Caco-2 (cell line): ENCODE data around the gene NAA80. TPM values are rescaled to one million over a fixed set of nuclear protein-coding genes. Genes with fewer than 3 reads are reported as not detected.

Experiments used
- Bru-seq: library from RNA; stranded (reverse); fragments of 400-500 nt; gene quantifications from one replicate; lab custom pipeline; 2021; lab: Mats Ljungman, UMichigan
- BruChase-seq, 2 experiments: library from RNA; stranded (reverse); fragments of 400-500 nt; gene quantifications; one replicate each; lab custom pipeline; 2021; lab: Mats Ljungman, UMichigan
- BruUV-seq: library from RNA; stranded (reverse); fragments of 400-500 nt; replicated peaks from 2 replicates; lab custom pipeline; 2021; lab: Mats Ljungman, UMichigan
- CTCF ChIA-PET: fragments of 300-600 bp; sonication (Branson Sonifier 250); formaldehyde crosslinking; loops from one replicate; lab custom pipeline; 2022; ENCODE audit warnings: antibody characterized with exemption; lab: Charles Lee
- POLR2A ChIA-PET: fragments of 300-600 bp; sonication (Branson Sonifier 250); formaldehyde crosslinking; loops from one replicate; lab custom pipeline; 2022; ENCODE audit warnings: antibody characterized with exemption; lab: Charles Lee
- DNase-seq, 2 experiments: peaks; one replicate each; pipeline versions ENCODE4 v3.0.0 to v3.0.0-alpha.2; 2020 to 2022
- H3K27me3 ChIP-seq: replicated peaks from 2 replicates; pipeline ENCODE4 v1.6.0; 2011; ENCODE audit warnings: low read length; ENCODE audit not compliant: control insufficient read depth, insufficient read depth
- H3K36me3 ChIP-seq: 2 replicates; pipeline ENCODE4 v1.5.1; 2011; ENCODE audit warnings: low read length; ENCODE audit not compliant: control insufficient read depth, insufficient read depth
- H3K4me1 ChIP-seq: fragments of 250-450 bp; sonication (Bioruptor Pico); 2 replicates; pipeline ENCODE4 v1.5.1; 2020; ENCODE audit warnings: mild to moderate bottlenecking
- H3K4me3 ChIP-seq: 2 replicates; pipeline ENCODE4 v1.5.1; 2011; ENCODE audit warnings: low read depth, mild to moderate bottlenecking, control low read depth, low read length
- H3K9me3 ChIP-seq: fragments of 250-450 bp; sonication (Bioruptor Pico); 2 replicates; pipeline ENCODE4 v1.5.1; 2020; ENCODE audit warnings: mild to moderate bottlenecking, moderate library complexity
- H3K27ac Mint-ChIP-seq: one replicate; pipeline ENCODE4 v1.8.0; 2022; ENCODE audit warnings: mixed read lengths; ENCODE audit not compliant: unreplicated experiment
- H3K27me3 Mint-ChIP-seq: one replicate; pipeline ENCODE4 v1.8.0; 2022; ENCODE audit warnings: mixed read lengths; ENCODE audit not compliant: insufficient read depth, unreplicated experiment
- H3K36me3 Mint-ChIP-seq: one replicate; pipeline ENCODE4 v1.8.0; 2022; ENCODE audit warnings: mild to moderate bottlenecking, mixed read lengths; ENCODE audit not compliant: insufficient read depth, unreplicated experiment
- H3K4me1 Mint-ChIP-seq: one replicate; pipeline ENCODE4 v1.8.0; 2022; ENCODE audit warnings: low read depth, mixed read lengths; ENCODE audit not compliant: unreplicated experiment
- H3K4me3 Mint-ChIP-seq: one replicate; pipeline ENCODE4 v1.8.0; 2022; ENCODE audit warnings: mild to moderate bottlenecking, moderate library complexity, mixed read lengths; ENCODE audit not compliant: unreplicated experiment
- H3K9me3 Mint-ChIP-seq: one replicate; pipeline ENCODE4 v1.8.0; 2022; ENCODE audit warnings: mixed read lengths; ENCODE audit not compliant: unreplicated experiment
- CTCF ChIP-seq, 2 experiments: fragments of 200-600 bp in 1 of 2; IDR thresholded peaks; 1 replicate in 1 of 2; 2 replicates in 1 of 2; pipeline versions ENCODE4 v1.5.1 to v1.8.0; 2011 to 2022; ENCODE audit warnings: antibody characterized with exemption in 1 of 2, control low read depth in 1 of 2, inconsistent platforms in 1 of 2, low read depth in 1 of 2, low read length in 1 of 2, mild to moderate bottlenecking in 1 of 2, moderate library complexity in 1 of 2; ENCODE audit not compliant: insufficient read depth in 1 of 2, severe bottlenecking in 1 of 2, unreplicated experiment in 1 of 2
- intact Hi-C: fragments of 100-400 bp; cut with micrococcal nuclease; formaldehyde crosslinking; loops from one replicate; pipeline ENCODE4 v1.10.0; 2022; ENCODE audit not compliant: unreplicated experiment
- long read RNA-seq: library from polyadenylated mRNA; stranded (forward); transcript quantifications from one replicate; pipeline ENCODE4 v2.0.0, GENCODE V29; 2022
- total RNA-seq: library from RNA; stranded (reverse); gene quantifications from 2 replicates; pipeline ENCODE4 v1.2.3, GENCODE V29; 2022

NAA80 gene
- total RNA-seq (6.7 and 8.2 TPM in 2 replicates), Bru-seq, nascent RNA (percentile 47 among the genes with signal in this experiment), BruChase-seq, experiment 1, labeled RNA remaining after a 2-hour chase (percentile 52 among the genes with signal in this experiment), BruChase-seq, experiment 2, labeled RNA remaining after a 6-hour chase (percentile 46 among the genes with signal in this experiment)
- long read RNA-seq, partial matches to known transcripts: 0 of 3 reads
- long read RNA-seq, other reads (novel, unspliced or antisense): 1 of 3 reads

GRCh38 chr3:50298836-50299637 is at the start of gene NAA80, which contains the start of gene HYAL3:
NAA80 (minus strand) TSS chr3:50299405; CDS start chr3:50297463, 1,942 bp downstream.
HYAL3 (minus strand) TSS chr3:50299405; CDS start chr3:50295602, 3,803 bp downstream.
- peaks cover 20% of the 10 kb centered on the region for H3K4me1 ChIP-seq
- no peaks in the 10 kb centered on the region; the same call in 1 of the 2 replicates for H3K36me3 ChIP-seq
- no TSS peak for BruUV-seq
- no peaks in the 10 kb centered on the region for H3K9me3 Mint-ChIP-seq
- TF ChIP-seq CTCF (IDR thresholded peaks at IDR 0.05; ENCODE audit: insufficient read depth in 1 of 2, low read depth in 1 of 2, low read length in 1 of 2, severe bottlenecking in 1 of 2, unreplicated experiment in 1 of 2): peak; percentile 15 to 26
- H3K9me3 ChIP-seq: no peaks in the 10 kb centered on the region
- peak within 1 kb of the TSS; percentile 97 for H3K4me3 Mint-ChIP-seq
- ChIA-PET POLR2A (interaction anchor here (0.6 to 1.4 kb wide), 8 partner anchors 11 to 1281 kb away, joined by 3 to 17 read pairs (median 6); partner anchors contain the start of genes DALRD3 and GNAI2), CTCF (interaction anchor here (0.7 to 1.3 kb wide), 10 partner anchors 17 to 1200 kb away, joined by 3 to 8 read pairs (median 4); partner anchors contain the start of gene LSMEM2)
- no peaks in the 10 kb centered on the region for H3K27me3 ChIP-seq
- H3K27me3 Mint-ChIP-seq: no peaks in the 10 kb centered on the region
- intact Hi-C loops: loop anchor here (1.0 to 2.0 kb wide), 4 partner anchors 18 to 62 kb away; partner anchors contain the start of gene GNAI2
- DNase-seq: peak; percentile 99
- peaks cover 11% of the 10 kb centered on the region for H3K4me1 Mint-ChIP-seq
- H3K36me3 Mint-ChIP-seq: peaks cover 11% of the 10 kb centered on the region
- peak within 1 kb of the TSS; percentile 47 for H3K4me3 ChIP-seq
- peak within 1 kb of the TSS; percentile 95 for H3K27ac Mint-ChIP-seq

- no peaks in the 10 kb centered on the region for H3K27me3 ChIP-seq
- Mint-ChIP-seq H3K4me1 (peaks cover 13% of the 10 kb centered on the region), H3K4me3 (no peak overlapping the region), H3K36me3 (peaks cover 16% of the 10 kb centered on the region), H3K9me3 (no peaks in the 10 kb centered on the region), H3K27ac (no peak overlapping the region), H3K27me3 (no peaks in the 10 kb centered on the region)
- intact Hi-C loops: loop anchor here (1.0 to 2.0 kb wide), 3 partner anchors 18 to 203 kb away; no protein-coding TSS in a partner anchor
- ChIA-PET POLR2A (interaction anchor here (0.7 to 1.0 kb wide), 2 partner anchors 10 to 18 kb away, joined by 3 to 9 read pairs; no protein-coding TSS in a partner anchor), CTCF (interaction anchor here (0.7 to 1.7 kb wide), 3 partner anchors 10 to 1024 kb away, joined by 4 to 15 read pairs (median 4); no protein-coding TSS in a partner anchor)
- DNase-seq: peak; percentile 71 to 76
- BruUV-seq: no TSS peak
- TF ChIP-seq CTCF (IDR thresholded peaks at IDR 0.05; ENCODE audit: insufficient read depth in 1 of 2, low read depth in 1 of 2, low read length in 1 of 2, severe bottlenecking in 1 of 2, unreplicated experiment in 1 of 2): peak in 1 of 2 experiments; percentile 50
- H3K4me1 ChIP-seq: peaks cover 3% of the 10 kb centered on the region; the same call in 1 of the 2 replicates
- 0 out of 2 replicates have a peak, but pooled peaks cover 2% of the 10 kb centered on the region for H3K36me3 ChIP-seq
- no peaks in the 10 kb centered on the region for H3K9me3 ChIP-seq
- H3K4me3 ChIP-seq: no peak overlapping the region
Measured at GRCh38 chr3:50347187-50347813, 48.1 kb upstream of the NAA80 start.
